Measurements from ENCODE around the gene BANF2.

BANF2 gene

GRCh38 chr20:17699931-17700351 lies at the start of gene BANF2:
Gene BANF2 (plus strand): TSS chr20:17699966. CDS start chr20:17725026, 25,060 bp downstream.
- in situ Hi-C loops (cut with HindIII; ENCODE audit: low pct_unique_long_range_greater_than_20kb, low sequenced_read_pairs): no loop called here
- no peak for DNase-seq (ENCODE audit: low read depth in 1 of 2, low spot score in 1 of 2)
- TF ChIP-seq JUND (IDR thresholded peaks at IDR 0.05; ENCODE audit: low read depth): no peak

GRCh38 chr20:17650301-17651128 lies 49.3 kb upstream of the BANF2 start:
- TF ChIP-seq JUND (IDR thresholded peaks at IDR 0.05; ENCODE audit: low read depth): no peak
- no peak for DNase-seq (ENCODE audit: low read depth in 1 of 2, low spot score in 1 of 2)
- in situ Hi-C loops (cut with HindIII; ENCODE audit: low pct_unique_long_range_greater_than_20kb, low sequenced_read_pairs): no loop called here

- in situ Hi-C loops (cut with HindIII; ENCODE audit: low pct_unique_long_range_greater_than_20kb, low sequenced_read_pairs): no loop called here
- no peak for TF ChIP-seq JUND (IDR thresholded peaks at IDR 0.05; ENCODE audit: low read depth)
- DNase-seq (ENCODE audit: low read depth in 1 of 2, low spot score in 1 of 2): no peak
Measured at GRCh38 chr20:17651129-17651759, 48.5 kb upstream of the BANF2 start.

GRCh38 chr20:17651760-17652388 lies 47.9 kb upstream of the BANF2 start:
- peak; percentile 73 to 77 for DNase-seq (ENCODE audit: low read depth in 1 of 2, low spot score in 1 of 2)
- TF ChIP-seq JUND (IDR thresholded peaks at IDR 0.05; ENCODE audit: low read depth): no peak
- in situ Hi-C loops (cut with HindIII; ENCODE audit: low pct_unique_long_range_greater_than_20kb, low sequenced_read_pairs): no loop called here

- in situ Hi-C loops (cut with HindIII; ENCODE audit: low pct_unique_long_range_greater_than_20kb, low sequenced_read_pairs): no loop called here
- no peak for DNase-seq (ENCODE audit: low read depth in 1 of 2, low spot score in 1 of 2)
- TF ChIP-seq JUND (IDR thresholded peaks at IDR 0.05; ENCODE audit: low read depth): no peak
Measured at GRCh38 chr20:17652411-17652810, 47.4 kb upstream of the BANF2 start.

- in situ Hi-C loops (cut with HindIII; ENCODE audit: low pct_unique_long_range_greater_than_20kb, low sequenced_read_pairs): no loop called here
- DNase-seq (ENCODE audit: low read depth in 1 of 2, low spot score in 1 of 2): no peak
- no peak for TF ChIP-seq JUND (IDR thresholded peaks at IDR 0.05; ENCODE audit: low read depth)
Measured at GRCh38 chr20:17653835-17654648, 45.7 kb upstream of the BANF2 start.

- in situ Hi-C loops (cut with HindIII; ENCODE audit: low pct_unique_long_range_greater_than_20kb, low sequenced_read_pairs): no loop called here
- DNase-seq (ENCODE audit: low read depth in 1 of 2, low spot score in 1 of 2): no peak
- TF ChIP-seq JUND (IDR thresholded peaks at IDR 0.05; ENCODE audit: low read depth): no peak
Measured at GRCh38 chr20:17654649-17655285, 45.0 kb upstream of the BANF2 start.

- TF ChIP-seq JUND (IDR thresholded peaks at IDR 0.05; ENCODE audit: low read depth): no peak
- in situ Hi-C loops (cut with HindIII; ENCODE audit: low pct_unique_long_range_greater_than_20kb, low sequenced_read_pairs): no loop called here
- DNase-seq (ENCODE audit: low read depth in 1 of 2, low spot score in 1 of 2): no peak
Measured at GRCh38 chr20:17655286-17655651, 44.5 kb upstream of the BANF2 start.

GRCh38 chr20:17655865-17656479 lies 43.8 kb upstream of the BANF2 start:
- in situ Hi-C loops (cut with HindIII; ENCODE audit: low pct_unique_long_range_greater_than_20kb, low sequenced_read_pairs): no loop called here
- TF ChIP-seq JUND (IDR thresholded peaks at IDR 0.05; ENCODE audit: low read depth): no peak
- no peak for DNase-seq (ENCODE audit: low read depth in 1 of 2, low spot score in 1 of 2)

GRCh38 chr20:17657079-17657825 lies 42.5 kb upstream of the BANF2 start:
- DNase-seq (ENCODE audit: low read depth in 1 of 2, low spot score in 1 of 2): no peak
- in situ Hi-C loops (cut with HindIII; ENCODE audit: low pct_unique_long_range_greater_than_20kb, low sequenced_read_pairs): no loop called here
- no peak for TF ChIP-seq JUND (IDR thresholded peaks at IDR 0.05; ENCODE audit: low read depth)

Measured in T47D (cell line).